Kidney capillary endothelial cell (primary cell): ENCODE data around the gene FHL1.
"Not testable (repeated sequence)": the region's sequence is repeated elsewhere in the genome, so short reads cannot be mapped to it uniquely, and the experiment has no call there.

Source experiments
- DNase-seq: peaks from one replicate; pipeline ENCODE4 v3.0.0-alpha.2; 2018; ENCODE audit warnings: low spot score

Gene FHL1

DNA sequence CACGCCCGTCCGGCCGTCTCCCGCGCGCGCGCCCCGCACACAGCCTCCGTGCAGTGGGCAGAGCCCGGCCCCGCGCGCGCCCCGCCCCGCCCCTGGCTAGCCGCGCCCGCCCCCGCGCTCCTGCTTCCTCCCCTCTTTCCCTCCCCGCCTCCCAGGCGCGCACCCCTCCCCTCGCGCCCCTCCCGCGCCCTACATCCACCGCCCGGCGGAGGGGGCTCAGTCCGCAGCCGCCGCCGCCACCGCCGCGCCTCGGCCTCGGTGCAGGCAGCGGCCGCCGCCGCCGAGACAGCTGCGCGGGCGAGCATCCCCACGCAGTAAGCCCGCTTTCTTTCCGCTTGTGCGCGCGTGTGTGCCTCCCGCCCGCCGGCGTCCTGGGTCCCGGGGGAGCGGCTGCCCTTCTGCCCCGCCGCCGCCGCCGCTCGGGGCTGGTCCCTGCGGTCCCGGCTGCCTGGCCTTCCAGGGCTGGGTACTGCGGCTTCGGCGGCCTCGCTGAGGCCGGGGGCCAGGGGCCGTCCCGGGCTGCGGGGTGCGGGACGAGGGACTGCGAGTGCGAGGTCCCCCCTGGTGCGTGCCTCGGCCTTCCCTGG is at the start of gene FHL1:
Gene FHL1, plus strand, starts transcription at position 219 of the 587 bp plus-strand sequence.
- no peak for DNase-seq

DNA sequence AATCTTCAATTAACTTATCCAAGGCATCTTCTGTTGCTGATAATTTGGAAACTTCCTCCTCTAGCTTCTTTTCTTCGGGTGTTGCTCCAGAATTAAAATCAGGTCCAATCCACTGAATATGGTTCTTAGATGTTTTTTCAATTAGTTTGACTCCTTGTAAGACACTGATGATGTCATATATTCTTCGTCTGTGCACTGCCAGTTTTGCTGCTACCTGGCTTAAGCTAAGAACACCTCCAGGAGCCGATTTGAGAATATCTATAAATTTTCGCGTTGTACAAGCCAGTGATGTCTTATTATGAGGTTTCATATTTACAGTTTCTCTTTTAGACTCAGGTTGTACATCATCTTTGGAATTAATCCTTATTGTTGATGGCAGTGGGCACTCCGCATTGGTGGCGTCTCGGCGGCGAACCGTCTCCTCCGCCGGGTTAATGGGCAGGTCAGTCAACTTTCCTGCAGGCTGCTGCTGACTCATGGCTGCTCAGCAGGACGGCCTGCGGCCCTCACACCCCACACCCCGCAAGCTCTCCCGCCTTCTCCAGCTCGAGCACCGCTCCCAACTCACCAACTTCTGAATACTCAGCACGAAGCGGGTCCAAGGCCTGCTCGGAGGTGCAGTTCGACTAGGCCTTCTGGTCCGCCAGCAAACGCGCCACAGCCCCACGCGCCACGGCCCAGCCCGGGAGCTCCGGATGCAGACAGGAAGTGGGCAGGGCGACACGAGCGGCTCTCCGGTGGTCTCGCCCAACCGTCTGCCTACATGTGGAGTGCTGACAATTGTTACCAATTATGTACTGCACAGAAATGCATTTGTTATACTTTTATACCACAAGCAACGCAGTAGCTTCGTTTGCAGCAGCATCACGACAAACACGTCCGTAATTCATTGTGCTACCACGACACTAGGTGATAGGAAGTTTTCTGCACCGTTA is 49.2 kb upstream of the FHL1 start:
- no peak for DNase-seq

DNA sequence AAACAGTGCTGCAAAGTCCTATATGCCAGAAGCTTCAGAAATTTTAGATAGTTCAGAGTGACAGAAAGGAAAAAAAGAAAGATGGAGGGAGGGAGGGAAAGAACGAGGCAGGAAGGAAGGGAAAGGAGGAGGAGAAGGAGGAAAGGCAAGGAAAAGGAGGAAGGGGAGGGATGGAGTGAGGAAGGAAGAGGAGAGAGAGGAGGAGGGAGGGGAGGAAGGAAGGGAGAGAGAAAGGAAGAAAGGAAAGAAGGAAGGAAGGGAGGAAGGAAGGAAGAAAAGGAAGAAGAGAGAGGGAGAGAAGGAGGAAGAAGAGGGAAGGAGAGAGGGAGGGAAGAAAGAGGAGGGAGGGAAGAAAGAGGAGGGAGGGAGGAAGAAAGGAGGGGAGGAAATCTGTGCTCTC is 42.4 kb upstream of the FHL1 start:
- DNase-seq: no peak

DNA sequence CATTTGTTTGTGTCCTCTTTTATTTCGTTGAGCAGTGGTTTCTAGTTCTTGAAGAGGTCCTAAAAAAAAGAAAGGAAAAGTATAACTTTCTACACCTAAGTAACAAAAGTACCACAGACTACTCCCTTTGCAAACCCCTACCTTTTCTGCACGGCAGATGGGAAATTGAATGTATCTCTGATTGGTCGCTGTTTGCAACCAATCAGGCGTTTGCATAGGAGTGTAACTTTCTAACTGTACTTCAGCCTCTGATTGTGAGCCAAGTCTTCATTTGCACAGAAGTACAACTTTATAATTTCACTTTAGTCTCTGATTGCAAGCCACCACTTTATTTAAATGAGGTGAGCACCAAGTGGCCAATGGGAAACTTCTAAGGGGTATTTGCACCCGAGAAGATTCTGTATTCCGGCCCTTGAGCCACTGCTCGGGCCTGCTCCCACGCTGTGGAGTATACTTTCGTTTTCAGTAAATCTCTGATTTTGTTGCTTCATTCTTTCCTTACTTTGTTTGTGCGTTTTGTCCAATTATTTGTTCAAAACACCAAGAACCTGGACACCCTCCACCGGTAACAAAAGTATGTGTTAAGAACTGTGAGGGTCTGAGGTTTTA is 40.3 kb upstream of the FHL1 start:
- no peak for DNase-seq

DNA sequence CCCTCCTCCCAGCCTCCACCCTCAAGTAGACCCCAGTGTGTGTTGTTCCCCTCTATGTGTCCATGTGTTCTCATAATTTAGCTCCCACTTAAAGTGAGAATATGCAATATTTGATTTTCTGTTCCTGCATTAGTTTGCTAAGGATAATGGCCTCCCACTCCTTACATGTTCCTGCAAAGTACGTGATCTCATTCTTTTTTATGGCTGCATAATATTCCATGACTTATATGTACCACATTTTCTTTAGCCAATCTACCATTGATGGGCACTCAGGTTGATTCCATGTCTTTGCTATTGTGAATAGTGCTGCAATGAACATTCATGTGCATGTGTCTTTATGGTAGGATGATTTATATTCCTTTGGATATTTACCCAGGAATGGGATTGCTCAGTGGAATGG is 38.4 kb upstream of the FHL1 start:
- not testable (repeated sequence) for DNase-seq

DNA sequence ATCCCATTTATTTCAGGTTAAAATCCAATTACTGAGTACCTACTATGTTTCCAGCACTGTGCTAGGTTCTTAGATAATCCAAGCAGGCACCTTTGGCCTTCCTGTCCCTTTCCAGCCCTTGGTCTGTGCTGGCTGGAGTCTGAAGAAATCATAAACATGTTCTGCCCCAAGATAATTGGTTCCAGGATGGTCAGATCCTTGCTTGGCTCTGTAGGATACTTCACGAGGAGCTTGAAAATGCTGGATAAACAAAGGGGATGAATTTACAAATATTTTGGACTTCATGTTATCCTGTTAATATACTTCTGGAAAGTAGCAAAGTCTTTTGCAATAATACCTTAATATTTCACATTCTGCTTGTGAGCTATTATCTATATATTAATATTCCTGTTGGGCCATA is 35.0 kb upstream of the FHL1 start:
- DNase-seq: no peak

DNA sequence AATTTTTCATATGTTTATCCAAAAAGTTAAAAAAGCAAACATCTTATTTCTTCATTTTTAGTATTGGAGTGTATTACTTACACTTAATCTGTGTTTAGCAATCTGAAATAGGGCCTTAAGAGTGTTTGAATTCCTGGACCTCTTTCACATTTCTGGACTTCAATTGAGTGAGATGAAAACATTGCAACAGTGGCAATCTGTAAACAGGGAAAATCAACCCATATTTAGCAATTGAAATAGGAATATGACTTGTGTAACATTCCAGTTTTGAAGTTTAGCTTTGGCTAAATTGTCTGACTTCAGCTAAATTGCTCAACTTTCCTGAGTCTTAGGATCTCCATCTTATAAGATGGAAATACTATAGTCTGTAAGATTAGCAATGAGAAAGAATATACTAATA is 34.6 kb upstream of the FHL1 start:
- no peak for DNase-seq

DNA sequence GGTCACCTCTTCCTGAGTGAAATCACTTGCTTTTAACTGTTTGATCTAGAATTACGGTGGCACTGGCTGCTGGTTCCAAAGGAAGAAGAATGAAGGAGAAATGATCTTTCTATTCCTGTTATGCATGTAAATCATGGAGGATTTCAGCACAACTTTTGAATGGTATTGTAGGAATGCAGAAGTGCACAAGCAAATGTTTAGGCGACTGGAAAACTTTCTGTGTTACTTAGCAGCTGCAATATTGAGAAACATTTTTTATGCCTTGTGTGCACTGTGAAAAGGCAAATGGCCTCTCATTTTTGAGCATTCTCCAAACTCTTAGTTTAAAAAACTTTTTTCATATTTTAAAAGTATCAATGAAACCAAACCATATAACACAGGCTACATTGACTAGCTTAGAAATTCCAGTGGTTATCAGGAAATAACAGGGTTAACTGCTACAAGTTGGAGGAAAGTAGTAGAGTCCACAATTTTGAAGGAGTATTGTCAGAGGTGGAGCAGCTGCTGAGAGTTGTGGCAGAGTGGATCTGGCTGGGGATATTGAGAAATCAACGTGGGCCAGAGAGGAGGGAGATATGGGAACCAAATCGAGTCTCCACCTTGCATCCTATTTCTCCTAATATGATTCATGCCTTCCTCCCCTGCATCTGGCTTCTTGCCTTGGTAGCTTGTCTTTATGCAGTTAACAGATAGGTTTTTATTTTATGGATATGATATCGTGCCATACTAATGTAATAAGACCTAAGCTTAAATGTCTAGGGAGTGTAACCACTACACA is 32.0 kb upstream of the FHL1 start:
- DNase-seq: no peak

DNA sequence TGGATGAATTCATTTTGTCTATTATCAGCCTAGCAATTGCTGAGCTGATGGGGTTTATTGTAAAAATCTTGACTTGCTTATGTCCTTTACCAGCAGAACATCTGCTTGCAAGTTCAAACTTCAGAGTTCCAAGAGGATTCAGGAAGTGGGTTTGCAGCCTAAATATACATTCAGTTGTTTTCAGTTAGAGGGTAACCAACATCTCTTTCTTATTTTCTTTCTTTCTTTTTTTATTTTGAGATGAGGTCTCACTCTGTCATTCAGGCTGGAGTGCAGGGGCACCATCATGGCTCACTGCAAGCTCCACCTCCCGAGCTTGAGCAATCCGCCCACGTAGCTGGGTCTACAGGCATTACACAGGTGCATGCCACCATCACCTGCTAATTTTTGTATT is 31.4 kb upstream of the FHL1 start:
- DNase-seq: no peak

DNA sequence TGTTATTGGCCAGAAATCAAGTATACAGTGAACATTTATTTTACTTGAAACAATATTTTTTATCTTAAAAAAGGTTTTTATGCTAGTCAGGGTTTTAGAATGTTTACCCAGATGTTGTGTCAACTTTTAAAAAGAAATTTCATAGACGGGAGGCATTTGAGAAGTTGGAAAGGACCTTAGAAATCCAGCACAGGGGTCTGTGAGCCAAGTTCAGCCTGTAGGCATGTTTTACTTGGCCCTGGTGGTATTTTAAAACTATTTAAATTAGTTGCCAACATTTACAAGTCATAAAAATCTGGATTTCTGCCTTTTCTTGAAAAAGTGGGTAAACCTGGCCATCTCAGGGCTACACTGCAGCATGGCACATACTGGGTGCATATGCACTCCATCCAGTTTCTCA is 25.5 kb upstream of the FHL1 start:
- DNase-seq: no peak

DNA sequence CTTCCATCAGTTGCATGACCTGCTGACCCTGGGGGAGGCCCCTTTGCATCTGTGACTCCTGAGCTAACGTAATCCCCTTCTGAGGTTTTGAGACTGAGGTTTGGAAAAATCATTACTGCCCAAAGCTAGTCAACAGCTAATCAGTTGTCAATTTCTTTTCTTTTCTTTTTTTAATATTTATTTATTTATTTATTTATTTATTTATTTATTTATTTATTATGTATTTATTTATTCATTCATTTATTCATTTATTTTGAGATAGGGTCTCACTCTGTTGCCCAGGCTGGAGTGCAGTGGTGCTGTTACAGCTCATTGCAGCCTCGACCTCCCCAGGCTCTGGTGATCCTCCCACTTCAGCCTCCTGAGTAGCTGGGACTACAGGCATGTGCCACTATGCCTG is 25.1 kb upstream of the FHL1 start:
- DNase-seq: no peak

DNA sequence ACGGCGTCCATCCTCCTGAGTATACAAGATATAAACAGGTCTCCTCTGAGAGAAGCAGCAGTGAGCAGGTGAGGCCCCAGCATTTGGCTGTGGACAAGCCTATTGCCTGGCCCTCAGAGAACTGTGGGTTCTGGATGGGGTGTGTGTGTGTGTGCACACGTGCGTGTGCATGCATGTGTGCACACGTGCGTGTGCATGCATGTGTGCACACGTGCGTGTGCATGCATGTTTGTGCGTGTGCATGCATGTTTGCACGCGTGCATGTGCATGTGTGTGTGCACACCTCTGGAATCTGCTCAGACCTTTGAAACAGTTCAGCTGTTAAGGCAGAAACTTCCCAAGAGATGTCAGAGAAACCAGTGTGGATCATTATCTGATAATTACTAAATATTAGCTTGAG is 22.2 kb upstream of the FHL1 start:
- no peak for DNase-seq

DNA sequence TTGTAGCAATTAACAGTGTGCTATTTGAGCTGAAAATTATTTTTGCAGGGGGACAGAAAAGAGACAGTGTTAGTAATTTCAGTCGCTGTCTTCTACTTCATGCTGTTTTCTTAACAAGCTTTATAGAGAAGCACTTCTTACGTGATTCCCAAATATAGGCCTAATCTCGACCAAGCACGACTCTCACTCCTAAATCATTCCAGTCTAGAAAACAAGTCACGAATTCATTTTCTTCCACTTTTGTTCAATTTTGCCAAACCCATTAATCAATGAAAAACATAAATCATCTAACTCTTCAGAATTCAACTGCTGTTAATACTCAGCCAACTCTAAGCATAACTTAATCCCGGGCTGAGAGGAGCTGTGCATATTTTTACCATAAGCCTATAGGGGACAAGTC is 21.0 kb upstream of the FHL1 start:
- no peak for DNase-seq

DNA sequence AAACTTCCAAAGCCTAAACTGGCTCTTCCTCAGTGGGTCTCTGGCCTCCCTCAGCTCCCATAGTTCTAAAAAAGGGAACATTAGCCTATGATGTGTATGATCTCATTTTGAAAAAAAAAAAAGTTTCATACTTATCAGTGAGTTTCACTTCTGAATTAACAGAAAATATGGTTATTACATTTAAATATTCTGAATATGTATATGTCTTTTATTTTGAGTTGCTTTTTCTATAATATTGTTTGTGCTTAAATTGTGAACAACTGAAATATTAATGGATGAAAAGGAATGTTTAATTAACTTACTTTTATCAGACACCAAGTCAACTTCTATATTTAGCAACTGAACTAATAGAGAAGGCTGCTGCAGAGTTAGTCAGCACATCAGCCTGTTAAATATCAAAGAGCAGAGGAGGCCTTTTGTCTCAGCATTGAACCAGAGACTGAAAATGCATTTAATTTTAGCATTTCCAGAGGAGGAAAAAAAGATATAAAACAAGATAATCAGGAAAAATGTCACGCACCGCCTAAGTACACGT is 20.4 kb upstream of the FHL1 start:
- DNase-seq: no peak

DNA sequence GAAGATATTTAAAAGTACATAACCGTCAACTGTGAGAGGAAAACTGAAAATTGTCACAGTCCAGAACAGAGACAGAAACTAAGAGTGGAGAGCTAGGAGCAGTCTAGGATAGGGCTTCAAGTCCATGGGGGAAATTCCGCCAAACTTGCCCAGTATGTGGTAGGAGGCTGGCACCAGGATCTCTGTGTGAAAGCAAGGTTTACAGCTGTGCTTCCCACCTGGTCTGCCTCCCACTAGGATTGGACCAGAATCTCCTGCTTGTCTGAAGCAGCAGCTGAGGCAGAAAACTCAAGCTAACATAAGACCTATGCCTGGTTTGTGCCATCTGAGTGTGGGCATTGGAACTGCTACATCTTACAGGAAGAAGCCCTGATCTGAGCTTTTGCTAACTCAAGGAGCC is 18.6 kb upstream of the FHL1 start:
- DNase-seq: no peak

DNA sequence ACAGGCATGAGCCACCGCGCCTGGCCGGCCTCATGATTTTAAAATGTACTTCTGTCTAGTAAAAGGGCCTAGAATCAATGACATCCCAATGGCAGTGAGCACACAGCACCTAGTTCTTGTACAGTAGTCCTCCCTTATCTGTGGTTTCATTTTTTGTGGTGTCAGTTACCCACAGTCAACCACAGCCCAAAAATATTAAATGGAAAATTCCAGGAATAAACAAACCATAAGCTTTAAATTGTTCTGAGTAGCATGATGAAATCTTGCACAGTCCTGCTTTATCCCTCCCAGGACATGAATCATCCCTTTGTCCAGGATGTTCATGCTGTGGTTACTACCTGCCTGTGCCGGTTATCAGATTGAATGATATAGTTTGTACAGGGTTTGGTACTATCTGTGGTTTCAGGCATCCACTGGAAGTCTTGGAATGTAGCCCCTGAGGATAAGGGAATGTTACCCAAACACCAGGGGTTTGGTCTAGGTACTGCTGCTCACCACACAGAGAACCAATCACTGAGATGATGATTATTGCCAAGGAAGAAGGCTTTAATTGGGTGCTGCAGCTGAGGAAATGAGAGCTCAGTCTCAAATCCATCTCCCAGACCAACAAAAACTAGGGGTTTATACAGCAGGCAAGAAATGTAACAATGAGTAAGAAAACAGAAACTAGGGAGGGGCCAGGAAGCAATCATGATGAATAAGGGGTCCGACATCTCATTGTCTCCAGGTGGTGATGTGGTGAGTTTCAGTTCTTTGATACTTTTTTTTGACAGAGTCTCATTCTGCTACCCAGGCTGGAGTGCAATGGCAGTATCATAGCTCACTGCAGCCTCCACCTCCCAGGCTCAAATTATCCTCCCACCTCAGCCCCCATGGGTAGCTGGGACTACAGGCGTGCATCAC is 16.2 kb upstream of the FHL1 start:
- DNase-seq: no peak

DNA sequence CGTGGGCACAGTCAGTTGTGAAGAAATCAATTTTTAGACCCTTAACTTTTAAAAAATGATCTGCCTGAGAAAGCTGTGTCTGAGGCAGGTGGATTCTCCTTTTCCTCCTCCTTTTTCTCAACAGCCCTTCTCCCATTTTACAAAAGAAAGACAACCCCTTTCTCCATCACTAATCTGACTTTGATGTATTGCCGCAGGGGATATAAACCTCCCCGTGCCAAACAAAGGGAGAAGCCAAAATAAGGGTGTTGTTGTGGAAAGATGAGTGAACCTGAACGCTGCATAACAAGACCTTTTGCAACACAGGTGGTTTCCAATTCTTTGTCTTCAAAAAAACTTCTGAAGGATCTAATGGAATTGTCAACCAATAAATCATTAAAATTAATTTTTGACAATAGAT is 8.4 kb upstream of the FHL1 start:
- DNase-seq: no peak

DNA sequence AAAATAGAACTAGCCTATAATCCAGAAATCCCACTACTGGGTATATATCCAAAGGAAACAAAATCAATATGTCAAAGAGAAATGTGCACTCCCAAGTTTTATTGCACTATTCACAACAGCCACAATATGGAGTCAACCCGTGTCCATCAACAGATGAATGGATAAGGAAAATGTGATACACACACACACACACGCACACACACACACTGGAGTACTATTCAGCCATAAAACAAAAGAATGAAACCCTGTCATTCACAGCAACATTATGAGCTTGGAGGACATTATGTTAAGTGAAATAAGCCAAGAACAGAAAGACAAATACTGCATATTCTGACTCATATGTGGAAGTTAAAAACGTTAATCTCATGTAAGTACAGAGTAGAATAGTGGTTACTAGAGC is 5.8 kb upstream of the FHL1 start:
- no peak for DNase-seq

DNA sequence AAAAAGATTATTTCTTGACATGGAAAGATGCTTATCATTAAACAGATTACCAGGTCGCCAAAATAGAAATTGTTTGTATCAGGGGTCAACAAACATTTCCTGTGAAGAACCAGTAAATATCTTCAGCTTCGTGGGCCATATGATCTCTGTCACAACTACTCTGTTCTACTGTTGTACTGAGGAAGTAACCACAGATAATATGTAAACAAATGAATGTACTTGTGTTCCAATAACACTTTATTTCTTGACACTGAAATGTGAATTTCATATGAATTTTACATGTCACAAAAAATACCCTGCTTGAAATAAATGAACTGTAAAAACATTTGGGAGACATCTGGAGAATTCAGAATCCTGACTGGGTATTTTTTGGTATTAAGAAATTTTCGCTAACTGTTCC is 4.7 kb upstream of the FHL1 start:
- DNase-seq: no peak

DNA sequence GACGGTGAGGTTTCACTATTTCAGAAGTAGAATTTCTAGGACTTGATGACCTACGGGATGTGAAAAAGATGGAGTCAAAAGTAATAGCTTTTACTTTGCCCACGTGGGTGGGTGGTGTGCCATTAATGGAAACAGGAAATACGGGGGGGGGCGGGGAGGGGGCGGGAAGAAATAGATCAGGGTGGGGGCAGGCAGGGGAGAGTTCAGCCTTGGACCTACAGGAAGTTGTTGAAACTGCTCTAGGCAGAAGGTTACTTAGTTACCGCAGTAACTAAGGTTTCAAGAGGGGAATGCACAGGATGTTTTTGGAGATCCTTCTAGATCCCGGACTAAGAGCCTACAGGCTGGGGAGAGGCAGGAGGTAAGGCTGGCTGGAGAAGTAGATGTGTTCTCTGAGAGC is 3.6 kb upstream of the FHL1 start:
- no peak for DNase-seq

DNA sequence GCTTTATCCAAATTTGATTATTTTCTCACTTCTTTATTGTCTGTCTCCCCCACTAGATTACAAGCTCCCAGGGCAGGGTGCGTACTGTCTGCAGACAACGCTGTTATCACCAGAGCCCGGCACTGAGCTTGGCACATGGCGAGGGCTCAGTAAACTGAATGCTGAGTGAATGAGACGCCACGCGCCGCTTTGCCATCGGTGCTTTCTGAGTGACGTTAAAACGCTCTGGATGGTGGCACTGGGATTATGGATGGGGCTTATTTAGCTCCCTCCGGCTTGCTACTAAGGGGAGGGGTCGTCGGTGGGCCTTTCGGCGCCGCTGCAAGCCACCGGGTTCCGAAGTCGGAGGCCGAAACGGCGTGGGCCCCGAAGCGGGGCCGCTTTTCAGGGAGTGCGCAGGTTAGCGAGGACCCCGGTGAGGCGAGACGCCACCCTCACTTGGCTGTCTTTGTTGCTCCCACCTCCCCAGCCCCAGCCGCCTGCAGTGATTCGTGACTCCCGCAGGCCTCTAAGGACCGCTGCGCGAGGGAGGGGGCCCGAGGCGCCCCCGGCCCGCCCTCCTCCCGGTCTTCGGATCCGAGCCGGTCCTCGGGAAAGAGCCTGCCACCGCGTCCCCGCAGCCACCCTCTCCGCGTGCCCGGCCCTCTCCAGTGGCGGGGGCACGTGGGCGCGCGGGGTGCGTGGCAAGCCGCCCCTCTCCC is 569 bp upstream of the FHL1 start:
- DNase-seq: no peak
